Measurements from ENCODE around the gene RNF222. TPM values are rescaled to one million over a fixed set of nuclear protein-coding genes. Genes with fewer than 3 reads are reported as not detected.
A peak's percentile ranks its signal among the peaks of the same experiment; 100 is the strongest.

The RNF222 gene
- total and polyA plus RNA-seq, 10 of the 15 experiments (the other 5 are each of a cell fraction or from before 2014, with no cell fraction given): not detected

DNA sequence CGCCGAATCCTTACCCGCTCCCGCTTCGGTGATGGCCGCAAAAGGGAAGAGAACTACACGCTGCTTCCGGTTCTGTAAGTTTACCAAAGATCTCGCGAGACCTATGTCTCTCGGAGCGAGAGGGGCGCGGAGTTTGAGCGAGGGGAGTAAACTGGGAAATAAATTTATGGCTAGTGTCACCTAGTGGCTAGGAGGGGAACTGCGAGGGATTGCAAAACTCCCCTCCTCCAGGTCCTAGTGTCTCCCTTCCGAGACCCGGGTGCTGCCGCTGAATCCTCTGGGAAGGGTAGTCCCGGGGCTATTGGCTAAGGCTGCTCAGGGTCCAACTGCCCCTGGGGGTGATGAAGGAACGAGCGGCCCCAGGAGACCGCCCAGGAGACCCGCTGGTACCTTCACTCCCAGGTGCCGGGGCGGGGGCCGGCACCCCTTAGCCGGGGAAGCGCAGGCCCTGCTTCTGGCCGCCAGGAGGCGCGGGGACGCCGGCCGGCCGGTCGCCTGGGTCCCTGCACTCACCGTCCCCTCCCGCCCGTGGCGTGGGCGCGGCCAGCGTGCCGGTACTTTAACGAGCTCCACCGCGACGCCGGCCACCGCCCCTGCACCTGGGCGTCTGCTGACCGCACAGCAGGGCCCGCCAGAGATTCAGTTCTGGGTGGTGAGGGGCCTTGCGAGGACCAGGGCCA is 14.3 kb downstream of the RNF222 start, which contains the start of gene RPL26 (continued):
- TF ChIP-seq SREBF1 (IDR thresholded peaks at IDR 0.05; ENCODE audit: low read length) (peak; percentile 54; the same call in 1 of the 2 replicates), ZNF384 (IDR thresholded peaks at IDR 0.05; ENCODE audit: borderline replicate concordance, low read depth, low read length) (no peak), HDGF (IDR thresholded peaks at IDR 0.05) (no peak), SPI1 (IDR thresholded peaks at IDR 0.05; ENCODE audit: borderline replicate concordance, insufficient read depth, low read depth, low read length) (peak; percentile 33; the same call in 1 of the 2 replicates), CREB1 (IDR thresholded peaks at IDR 0.05; ENCODE audit: low read depth) (peak; percentile 68), RCOR1 (conservative IDR thresholded peaks at IDR 0.05; ENCODE audit: low read depth, low read length) (peak; percentile 95), JUNB (IDR thresholded peaks at IDR 0.05) (no peak), SIX5 (IDR thresholded peaks at IDR 0.05; ENCODE audit: low read depth, low read length, severe bottlenecking) (peak; percentile 51), MYC (IDR thresholded peaks at IDR 0.05; ENCODE audit: insufficient read depth, insufficient read length, insufficient replicate concordance, low read length, severe bottlenecking) (no peak), FOXM1 (IDR thresholded peaks at IDR 0.05; ENCODE audit: low read depth, low read length) (no peak; the same call in 1 of the 2 replicates), ZBED1 (IDR thresholded peaks at IDR 0.05; ENCODE audit: borderline replicate concordance) (no peak), DPF2 (IDR thresholded peaks at IDR 0.05) (peak; percentile 82; the same call in 1 of the 2 replicates), TARDBP (IDR thresholded peaks at IDR 0.05; ENCODE audit: borderline replicate concordance) (0 out of 2 replicates have a peak, but pooled peaks have one; percentile 29), NRF1 (conservative IDR thresholded peaks at IDR 0.05; ENCODE audit: low read depth, low read length) (no peak), BCL11A (IDR thresholded peaks at IDR 0.05; ENCODE audit: low read depth, low read length) (0 out of 2 replicates have a peak, but pooled peaks have one; percentile 10), SMAD5 (IDR thresholded peaks at IDR 0.05; ENCODE audit: low read depth) (peak; percentile 98), GABPA (IDR thresholded peaks at IDR 0.05; ENCODE audit: low read depth) (peak; percentile 75), NFIC (IDR thresholded peaks at IDR 0.05; ENCODE audit: low read depth, low read length) (no peak), ZSCAN29 (IDR thresholded peaks at IDR 0.05) (peak; percentile 38; the same call in 1 of the 2 replicates), MEF2B (IDR thresholded peaks at IDR 0.05; ENCODE audit: partially characterized antibody, poor library complexity, severe bottlenecking) (peak; percentile 54), IKZF2 (IDR thresholded peaks at IDR 0.05) (peak; percentile 69 to 75), CBX5 (IDR thresholded peaks at IDR 0.05; ENCODE audit: low read depth) (no peak), CBFB (IDR thresholded peaks at IDR 0.05; ENCODE audit: low read depth) (peak; percentile 97), TBL1XR1 (IDR thresholded peaks at IDR 0.05; ENCODE audit: low read depth, low read length) (0 out of 2 replicates have a peak, but pooled peaks have one; percentile 7), BRCA1 (IDR thresholded peaks at IDR 0.05; ENCODE audit: low read depth, low read length) (peak; percentile 81)
- TF ChIP-seq, protein P1, sequence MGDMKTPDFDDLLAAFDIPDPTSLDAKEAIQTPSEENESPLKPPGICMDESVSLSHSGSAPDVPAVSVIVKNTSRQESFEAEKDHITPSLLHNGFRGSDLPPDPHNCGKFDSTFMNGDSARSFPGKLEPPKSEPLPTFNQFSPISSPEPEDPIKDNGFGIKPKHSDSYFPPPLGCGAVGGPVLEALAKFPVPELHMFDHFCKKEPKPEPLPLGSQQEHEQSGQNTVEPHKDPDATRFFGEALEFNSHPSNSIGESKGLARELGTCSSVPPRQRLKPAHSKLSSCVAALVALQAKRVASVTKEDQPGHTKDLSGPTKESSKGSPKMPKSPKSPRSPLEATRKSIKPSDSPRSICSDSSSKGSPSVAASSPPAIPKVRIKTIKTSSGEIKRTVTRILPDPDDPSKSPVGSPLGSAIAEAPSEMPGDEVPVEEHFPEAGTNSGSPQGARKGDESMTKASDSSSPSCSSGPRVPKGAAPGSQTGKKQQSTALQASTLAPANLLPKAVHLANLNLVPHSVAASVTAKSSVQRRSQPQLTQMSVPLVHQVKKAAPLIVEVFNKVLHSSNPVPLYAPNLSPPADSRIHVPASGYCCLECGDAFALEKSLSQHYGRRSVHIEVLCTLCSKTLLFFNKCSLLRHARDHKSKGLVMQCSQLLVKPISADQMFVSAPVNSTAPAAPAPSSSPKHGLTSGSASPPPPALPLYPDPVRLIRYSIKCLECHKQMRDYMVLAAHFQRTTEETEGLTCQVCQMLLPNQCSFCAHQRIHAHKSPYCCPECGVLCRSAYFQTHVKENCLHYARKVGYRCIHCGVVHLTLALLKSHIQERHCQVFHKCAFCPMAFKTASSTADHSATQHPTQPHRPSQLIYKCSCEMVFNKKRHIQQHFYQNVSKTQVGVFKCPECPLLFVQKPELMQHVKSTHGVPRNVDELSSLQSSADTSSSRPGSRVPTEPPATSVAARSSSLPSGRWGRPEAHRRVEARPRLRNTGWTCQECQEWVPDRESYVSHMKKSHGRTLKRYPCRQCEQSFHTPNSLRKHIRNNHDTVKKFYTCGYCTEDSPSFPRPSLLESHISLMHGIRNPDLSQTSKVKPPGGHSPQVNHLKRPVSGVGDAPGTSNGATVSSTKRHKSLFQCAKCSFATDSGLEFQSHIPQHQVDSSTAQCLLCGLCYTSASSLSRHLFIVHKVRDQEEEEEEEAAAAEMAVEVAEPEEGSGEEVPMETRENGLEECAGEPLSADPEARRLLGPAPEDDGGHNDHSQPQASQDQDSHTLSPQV (IDR thresholded peaks at IDR 0.05): peak; percentile 73
- TF ChIP-seq, protein P2, sequence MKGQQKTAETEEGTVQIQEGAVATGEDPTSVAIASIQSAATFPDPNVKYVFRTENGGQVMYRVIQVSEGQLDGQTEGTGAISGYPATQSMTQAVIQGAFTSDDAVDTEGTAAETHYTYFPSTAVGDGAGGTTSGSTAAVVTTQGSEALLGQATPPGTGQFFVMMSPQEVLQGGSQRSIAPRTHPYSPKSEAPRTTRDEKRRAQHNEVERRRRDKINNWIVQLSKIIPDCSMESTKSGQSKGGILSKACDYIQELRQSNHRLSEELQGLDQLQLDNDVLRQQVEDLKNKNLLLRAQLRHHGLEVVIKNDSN (IDR thresholded peaks at IDR 0.05; ENCODE audit: borderline replicate concordance, extremely low read length, insufficient read depth, low read depth, low read length): no peak
- TF ChIP-seq, protein P3, sequence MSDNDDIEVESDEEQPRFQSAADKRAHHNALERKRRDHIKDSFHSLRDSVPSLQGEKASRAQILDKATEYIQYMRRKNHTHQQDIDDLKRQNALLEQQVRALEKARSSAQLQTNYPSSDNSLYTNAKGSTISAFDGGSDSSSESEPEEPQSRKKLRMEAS (IDR thresholded peaks at IDR 0.05; ENCODE audit: low read depth, low read length): peak; percentile 77
